Measurements from ENCODE around the gene WRAP73. TPM values are rescaled to one million over a fixed set of nuclear protein-coding genes. Genes with fewer than 3 reads are reported as not detected.

The WRAP73 gene
- polyA plus RNA-seq, 1 experiment: 27.6 TPM

- no peak for TF ChIP-seq CTCF (IDR thresholded peaks at IDR 0.05; ENCODE audit: insufficient read depth, low read depth, low read length)
- peaks cover 40% of the 10 kb centered on the region for H3K27me3 ChIP-seq (ENCODE audit: control insufficient read depth, insufficient read depth, low read length)
- no peak for DNase-seq (ENCODE audit: low read depth)
- no peak overlapping the region for H3K4me3 ChIP-seq (ENCODE audit: low read depth, low read length)
- ChIA-PET CTCF (no interaction called here), POLR2A (no interaction called here)
- no peaks in the 10 kb centered on the region for H3K36me3 ChIP-seq (ENCODE audit: control insufficient read depth, insufficient read depth, low read length)
These were observed 7.8 kb upstream of the WRAP73 start for GRCh38 chr1:3657578-3658230.

DNA sequence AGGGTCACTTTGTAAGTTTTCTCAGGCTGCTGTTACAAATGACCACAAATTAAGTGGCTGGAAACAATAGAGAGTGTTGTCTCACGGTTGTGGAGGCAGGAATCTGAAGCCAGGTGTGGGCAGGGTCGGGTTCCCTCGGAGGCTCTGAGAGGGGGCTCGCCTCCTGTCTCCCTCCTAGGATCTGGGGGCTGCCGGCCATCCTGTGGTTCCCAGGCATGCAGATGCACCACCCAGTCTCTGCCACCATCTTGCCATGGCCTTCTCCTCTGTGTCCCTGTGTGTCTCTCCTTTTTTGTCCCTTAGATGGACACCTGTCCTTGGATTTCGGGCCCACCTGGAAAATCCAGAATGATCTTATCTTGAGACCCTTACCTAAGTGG is 7.2 kb upstream of the WRAP73 start:
- TF ChIP-seq CTCF (IDR thresholded peaks at IDR 0.05; ENCODE audit: insufficient read depth, low read depth, low read length): no peak
- no peak overlapping the region for H3K4me3 ChIP-seq (ENCODE audit: low read depth, low read length)
- ChIA-PET POLR2A (no interaction called here), CTCF (no interaction called here)
- no peak for DNase-seq (ENCODE audit: low read depth)
- no peaks in the 10 kb centered on the region for H3K36me3 ChIP-seq (ENCODE audit: control insufficient read depth, insufficient read depth, low read length)
- peaks cover 40% of the 10 kb centered on the region for H3K27me3 ChIP-seq (ENCODE audit: control insufficient read depth, insufficient read depth, low read length)

DNA sequence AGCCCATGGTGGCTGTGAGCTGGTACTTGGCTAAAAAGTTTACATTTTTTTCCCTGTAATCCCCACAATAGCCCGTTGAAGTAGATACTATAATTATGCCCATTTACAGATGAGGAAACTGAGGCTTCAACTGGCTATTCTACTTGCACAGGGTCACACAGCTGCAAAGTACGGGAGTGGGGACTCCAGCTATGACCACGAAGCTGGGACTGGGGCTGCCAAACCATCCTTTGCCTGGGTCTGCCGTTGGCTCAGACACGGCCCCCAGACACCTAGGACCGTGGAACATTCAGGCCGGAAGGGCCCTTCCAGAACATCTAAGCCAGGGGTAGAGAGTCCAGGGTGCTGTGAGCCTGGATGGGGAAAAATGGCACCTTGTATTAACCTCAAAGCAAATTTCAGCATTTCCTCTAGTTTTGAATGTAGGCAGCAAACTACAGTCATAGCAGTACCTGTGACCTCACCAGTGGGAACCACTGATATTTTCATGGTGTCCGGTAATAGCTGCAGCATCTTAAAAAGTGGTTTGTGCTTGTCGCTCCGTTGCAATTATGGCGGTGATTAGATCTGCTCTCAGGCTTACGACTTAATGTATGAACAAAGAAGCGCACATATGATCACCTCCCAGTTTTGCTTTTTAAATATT is 6.7 kb upstream of the WRAP73 start:
- Histone ChIP-seq H3K36me3 (ENCODE audit: control insufficient read depth, insufficient read depth, low read length) (no peaks in the 10 kb centered on the region), H3K4me3 (ENCODE audit: low read depth, low read length) (no peak overlapping the region), H3K27me3 (ENCODE audit: control insufficient read depth, insufficient read depth, low read length) (peaks cover 39% of the 10 kb centered on the region)
- DNase-seq (ENCODE audit: low read depth): no peak
- ChIA-PET CTCF (no interaction called here), POLR2A (no interaction called here)
- TF ChIP-seq CTCF (IDR thresholded peaks at IDR 0.05; ENCODE audit: insufficient read depth, low read depth, low read length): no peak

GRCh38 chr1:3654549-3655281 is 4.8 kb upstream of the WRAP73 start:
- POLR2A ChIA-PET: no interaction called here
- TF ChIP-seq CTCF (IDR thresholded peaks at IDR 0.05; ENCODE audit: insufficient read depth, low read depth, low read length): no peak
- CTCF ChIA-PET: interaction anchor here (0.7 to 1.4 kb wide), 2 partner anchors 201 to 519 kb away, joined by 3 to 4 read pairs; no protein-coding TSS in a partner anchor

GRCh38 chr1:3653286-3653618 is 3.3 kb upstream of the WRAP73 start:
- Histone ChIP-seq H3K4me3 (ENCODE audit: low read depth, low read length) (no peak overlapping the region), H3K27me3 (ENCODE audit: control insufficient read depth, insufficient read depth, low read length) (peaks cover 44% of the 10 kb centered on the region), H3K36me3 (ENCODE audit: control insufficient read depth, insufficient read depth, low read length) (no peaks in the 10 kb centered on the region)
- CTCF ChIA-PET: interaction anchor here (1.0 to 1.4 kb wide), 2 partner anchors 33 to 200 kb away, joined by 4 read pairs; no protein-coding TSS in a partner anchor
- POLR2A ChIA-PET: no interaction called here
- no peak for DNase-seq (ENCODE audit: low read depth)
- TF ChIP-seq CTCF (IDR thresholded peaks at IDR 0.05; ENCODE audit: insufficient read depth, low read depth, low read length): no peak

More at GRCh38 chr1:3654549-3655281, 4.8 kb upstream of the WRAP73 start:
- Histone ChIP-seq H3K4me3 (ENCODE audit: low read depth, low read length) (no peak overlapping the region), H3K27me3 (ENCODE audit: control insufficient read depth, insufficient read depth, low read length) (peaks cover 47% of the 10 kb centered on the region), H3K36me3 (ENCODE audit: control insufficient read depth, insufficient read depth, low read length) (no peaks in the 10 kb centered on the region)
- no peak for DNase-seq (ENCODE audit: low read depth)
